SH-SY5Y (cell line): Measurements from ENCODE around the gene PRDM15.

Experiments
- GATA2 ChIP-seq: IDR thresholded peaks from 2 replicates; pipeline ENCODE4 v1.6.1; 2011; ENCODE audit warnings: mild to moderate bottlenecking, low read depth, low read length
- GATA3 ChIP-seq: IDR thresholded peaks from 2 replicates; pipeline ENCODE4 v1.6.1; 2011; ENCODE audit warnings: low read depth, mild to moderate bottlenecking, low read length, moderate library complexity

GRCh38 chr21:41762753-41763152, 116.4 kb downstream of the PRDM15 start:
- no peak for TF ChIP-seq GATA2
- no peak for TF ChIP-seq GATA3
